Astrocyte of the cerebellum (primary cell): ENCODE results near the gene KIF1A.

Experiments used
- DNase-seq: peaks from one replicate; pipeline ENCODE4 v3.0.0-alpha.2; 2011; ENCODE audit warnings: low read depth
- H3K4me3 ChIP-seq: 2 replicates; pipeline ENCODE4 v1.5.1; 2011; ENCODE audit warnings: mild to moderate bottlenecking, low read depth, low read length, moderate library complexity
- CTCF ChIP-seq: IDR thresholded peaks from 2 replicates; pipeline ENCODE4 v1.5.1; 2012; ENCODE audit warnings: low read length, low read depth, moderate library complexity, mild to moderate bottlenecking; ENCODE audit errors: missing control alignments
- in situ Hi-C: cut with HindIII; loops from 2 replicates; pipeline ENCODE4 v1.10.0; 2017; ENCODE audit warnings: low sequenced_read_pairs

Gene KIF1A

GRCh38 chr2:240810199-240810598 is 9.8 kb downstream of the KIF1A start:
- H3K4me3 ChIP-seq, result no peak overlapping the region
- TF ChIP-seq CTCF, result no peak
- in situ Hi-C loops, result no loop called here
- DNase-seq, result no peak

GRCh38 chr2:240809276-240809675 is 10.7 kb downstream of the KIF1A start:
- DNase-seq, result no peak
- TF ChIP-seq CTCF, result no peak
- no peak overlapping the region for H3K4me3 ChIP-seq
- in situ Hi-C loops, result no loop called here

- in situ Hi-C loops, result no loop called here
- TF ChIP-seq CTCF, result no peak
- H3K4me3 ChIP-seq, result no peak overlapping the region
- no peak for DNase-seq
Observed at GRCh38 chr2:240806459-240806858, 13.6 kb downstream of the KIF1A start.

GRCh38 chr2:240806006-240806405 is 14.0 kb downstream of the KIF1A start:
- no peak overlapping the region for H3K4me3 ChIP-seq
- no peak for DNase-seq
- TF ChIP-seq CTCF, result no peak
- in situ Hi-C loops, result no loop called here

GRCh38 chr2:240803191-240803590 is 16.8 kb downstream of the KIF1A start:
- DNase-seq, result no peak
- no peak overlapping the region for H3K4me3 ChIP-seq
- TF ChIP-seq CTCF, result no peak
- in situ Hi-C loops, result no loop called here

- no peak for DNase-seq
- in situ Hi-C loops, result loop anchor here (5.0 kb wide), 1 partner anchor 62 kb away; no protein-coding TSS in a partner anchor
- no peak overlapping the region for H3K4me3 ChIP-seq
- no peak for TF ChIP-seq CTCF
Observed at GRCh38 chr2:240799033-240799820, 20.8 kb downstream of the KIF1A start.
